Brain microvascular endothelial cell (primary cell): Measurements from ENCODE around the gene EEFSEC.
A peak's percentile ranks its signal among the peaks of the same experiment; 100 is the strongest.

Experiments
- DNase-seq: peaks from one replicate; pipeline ENCODE4 v3.0.0-alpha.2; 2020
- H3K27ac ChIP-seq: fragments of 250-450 bp; sonication (Bioruptor Pico); 2 replicates; pipeline ENCODE4 v1.5.1; 2020; ENCODE audit warnings: mild to moderate bottlenecking, moderate library complexity
- H3K27me3 ChIP-seq: fragments of 250-450 bp; sonication (Bioruptor Pico); replicated peaks from 2 replicates; pipeline ENCODE4 v1.5.1; 2020; ENCODE audit warnings: mild to moderate bottlenecking
- H3K36me3 ChIP-seq: fragments of 250-450 bp; sonication (Bioruptor Pico); replicated peaks from 2 replicates; pipeline ENCODE4 v1.5.1; 2020; ENCODE audit warnings: mild to moderate bottlenecking
- H3K4me3 ChIP-seq: 2 replicates; pipeline ENCODE4 v1.5.1; 2011; ENCODE audit warnings: low read depth, mild to moderate bottlenecking, control low read depth, low read length, moderate library complexity
- CTCF ChIP-seq: IDR thresholded peaks from 2 replicates; pipeline ENCODE4 v1.5.1; 2011; ENCODE audit warnings: low read depth, mild to moderate bottlenecking, moderate library complexity, low read length, control low read depth, inconsistent platforms; ENCODE audit errors: missing control alignments
- in situ Hi-C: cut with HindIII; loops from 2 replicates; pipeline ENCODE4 v1.10.0; 2017; ENCODE audit warnings: low sequenced_read_pairs, low pct_ligation_motif_present

Gene EEFSEC

GRCh38 chr3:128170866-128171516 lies 17.7 kb downstream of the EEFSEC start:
- no peak overlapping the region for H3K27ac ChIP-seq
- in situ Hi-C loops = loop anchor here (25.0 kb wide), 1 partner anchor 416 kb away; no protein-coding TSS in a partner anchor
- H3K36me3 ChIP-seq = no peaks in the 10 kb centered on the region
- H3K27me3 ChIP-seq = no peaks in the 10 kb centered on the region
- H3K4me3 ChIP-seq = no peak overlapping the region
- DNase-seq = peak; percentile 77
- TF ChIP-seq CTCF = peak; percentile 93

- no peaks in the 10 kb centered on the region for H3K27me3 ChIP-seq
- H3K27ac ChIP-seq = no peak overlapping the region
- no peak overlapping the region for H3K4me3 ChIP-seq
- in situ Hi-C loops = loop anchor here (25.0 kb wide), 1 partner anchor 414 kb away; no protein-coding TSS in a partner anchor
- DNase-seq = no peak
- no peak for TF ChIP-seq CTCF
- H3K36me3 ChIP-seq = no peaks in the 10 kb centered on the region
Measured at GRCh38 chr3:128173200-128173599, 19.9 kb downstream of the EEFSEC start.

GRCh38 chr3:128173849-128174248 lies 20.6 kb downstream of the EEFSEC start:
- in situ Hi-C loops = loop anchor here (25.0 kb wide), 1 partner anchor 413 kb away; no protein-coding TSS in a partner anchor
- no peaks in the 10 kb centered on the region for H3K36me3 ChIP-seq
- no peak overlapping the region for H3K27ac ChIP-seq
- H3K27me3 ChIP-seq = no peaks in the 10 kb centered on the region
- H3K4me3 ChIP-seq = no peak overlapping the region
- no peak for DNase-seq
- TF ChIP-seq CTCF = no peak

- Histone ChIP-seq H3K4me3 (no peak overlapping the region), H3K36me3 (no peaks in the 10 kb centered on the region), H3K27me3 (no peaks in the 10 kb centered on the region), H3K27ac (no peak overlapping the region)
- no peak for TF ChIP-seq CTCF
- in situ Hi-C loops = loop anchor here (25.0 kb wide), 1 partner anchor 412 kb away; no protein-coding TSS in a partner anchor
- no peak for DNase-seq
Measured at GRCh38 chr3:128174675-128175590, 21.7 kb downstream of the EEFSEC start.

GRCh38 chr3:128175768-128176167 lies 22.5 kb downstream of the EEFSEC start:
- no peaks in the 10 kb centered on the region for H3K27me3 ChIP-seq
- no peaks in the 10 kb centered on the region for H3K36me3 ChIP-seq
- H3K27ac ChIP-seq = no peak overlapping the region
- no peak for DNase-seq
- in situ Hi-C loops = no loop called here
- H3K4me3 ChIP-seq = no peak overlapping the region
- TF ChIP-seq CTCF = no peak
